GM18907 (cell line): ENCODE data around the gene PTPRG.
"Not testable (repeated sequence)": the region's sequence is repeated elsewhere in the genome, so short reads cannot be mapped to it uniquely, and the experiment has no call there.

Experiments
- ATAC-seq: cut with Tn5 transposase; IDR thresholded peaks from one replicate; pipeline ENCODE4 v1.9.1; 2021; ENCODE audit warnings: mild to moderate bottlenecking, moderate library complexity; ENCODE audit not compliant: unreplicated experiment

The PTPRG gene

GRCh38 chr3:62028236-62028635, 466.9 kb downstream of the PTPRG start:
- no peak for ATAC-seq

GRCh38 chr3:62032738-62033137, 471.4 kb downstream of the PTPRG start:
- ATAC-seq: no peak

GRCh38 chr3:62035402-62036057, 474.2 kb downstream of the PTPRG start:
- no peak for ATAC-seq

- ATAC-seq: no peak
These were observed 475.4 kb downstream of the PTPRG start for GRCh38 chr3:62036726-62037125.

- ATAC-seq: not testable (repeated sequence)
These were observed 477.4 kb downstream of the PTPRG start for GRCh38 chr3:62038798-62039197.

GRCh38 chr3:62039586-62039985, 478.2 kb downstream of the PTPRG start:
- ATAC-seq: no peak

GRCh38 chr3:62041681-62042080, 480.3 kb downstream of the PTPRG start:
- no peak for ATAC-seq

GRCh38 chr3:62044874-62045411, 483.6 kb downstream of the PTPRG start:
- ATAC-seq: no peak

GRCh38 chr3:62046326-62046725, 485.0 kb downstream of the PTPRG start:
- ATAC-seq: no peak

- no peak for ATAC-seq
These were observed 487.2 kb downstream of the PTPRG start for GRCh38 chr3:62048577-62048976.

- no peak for ATAC-seq
These were observed 487.7 kb downstream of the PTPRG start for GRCh38 chr3:62049033-62049432.

- ATAC-seq: no peak
These were observed 490.1 kb downstream of the PTPRG start for GRCh38 chr3:62051506-62051905.

- ATAC-seq: no peak
These were observed 491.0 kb downstream of the PTPRG start for GRCh38 chr3:62052331-62052730.

GRCh38 chr3:62056658-62057057, 495.3 kb downstream of the PTPRG start:
- ATAC-seq: no peak

- ATAC-seq: no peak
These were observed 496.1 kb downstream of the PTPRG start for GRCh38 chr3:62057339-62058047.

GRCh38 chr3:62065985-62066693, 504.8 kb downstream of the PTPRG start:
- ATAC-seq: no peak

- ATAC-seq: no peak
These were observed 507.0 kb downstream of the PTPRG start for GRCh38 chr3:62068337-62068736.

GRCh38 chr3:62070891-62071290, 509.5 kb downstream of the PTPRG start:
- no peak for ATAC-seq

- ATAC-seq: no peak
These were observed 511.7 kb downstream of the PTPRG start for GRCh38 chr3:62073038-62073437.

- no peak for ATAC-seq
These were observed 523.2 kb downstream of the PTPRG start for GRCh38 chr3:62084558-62084957.

- no peak for ATAC-seq
These were observed 527.2 kb downstream of the PTPRG start for GRCh38 chr3:62088472-62089104.
